ENCODE data around the gene MAGI2.

The MAGI2 gene

DNA sequence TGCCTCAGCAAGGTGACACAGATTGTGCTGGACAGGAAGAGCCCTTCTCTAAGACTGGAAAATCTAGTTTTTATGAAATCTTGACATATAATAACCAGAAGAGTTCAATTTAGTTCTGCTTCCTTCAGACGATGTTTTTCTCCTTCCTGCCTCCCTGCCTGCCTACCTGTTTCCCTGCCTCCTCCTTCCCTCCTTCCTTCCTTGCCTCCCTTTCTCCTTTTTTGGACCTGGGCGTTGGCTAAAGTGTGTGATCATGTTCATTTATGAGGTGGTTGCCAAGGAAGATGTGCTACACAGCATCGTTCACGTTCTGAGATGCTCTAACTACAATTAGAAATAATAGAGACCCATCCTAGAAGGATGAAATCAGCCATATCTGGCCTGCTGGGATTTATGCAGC lies 1430.3 kb downstream of the MAGI2 start:
- no peak overlapping the region for H3K9ac ChIP-seq (ENCODE audit: low read length in 5 of 5)
- H3K4me3 ChIP-seq (ENCODE audit: low read depth in 1 of 5, low read length in 5 of 5), result no peak overlapping the region
- no peak overlapping the region for H3K27ac ChIP-seq (ENCODE audit: low read depth, low read length)
- H3K27me3 ChIP-seq (ENCODE audit: control insufficient read depth in 5 of 5, insufficient read depth in 4 of 5, low read length in 5 of 5), result no peaks in the 10 kb centered on the region
- no peaks in the 10 kb centered on the region for H3K36me3 ChIP-seq (ENCODE audit: control insufficient read depth in 5 of 5, insufficient read depth in 5 of 5, low read length in 5 of 5)
- no peaks in the 10 kb centered on the region for H3K9me3 ChIP-seq (ENCODE audit: control insufficient read depth in 5 of 5, low read length in 5 of 5)
- H3K4me1 ChIP-seq (ENCODE audit: control insufficient read depth in 5 of 5, insufficient read depth in 5 of 5, low read length in 5 of 5), result peaks cover 3 to 21% (median 17%) of the 10 kb centered on the region in 5 donors

DNA sequence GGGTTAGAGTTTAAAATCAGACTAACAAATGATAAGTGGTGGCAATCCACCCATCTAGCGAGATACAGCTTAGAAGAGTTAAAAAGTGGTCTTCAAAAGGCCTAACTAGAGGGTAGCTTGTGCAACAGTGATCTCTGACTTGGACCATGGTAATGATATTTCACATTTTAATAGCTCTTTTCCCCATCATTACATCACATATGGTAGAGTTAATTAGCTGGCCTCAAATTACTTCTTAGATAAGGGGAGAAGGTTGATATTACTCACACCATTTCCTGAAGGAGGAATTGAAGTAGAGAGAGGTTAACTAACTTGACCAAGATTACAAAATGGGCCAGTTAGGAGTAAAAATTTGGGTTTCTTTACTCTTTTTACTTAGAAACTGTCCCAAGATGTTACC lies 1431.3 kb downstream of the MAGI2 start:
- Histone ChIP-seq H3K4me1 (ENCODE audit: control insufficient read depth in 5 of 5, insufficient read depth in 5 of 5, low read length in 5 of 5) (peaks cover 3 to 29% (median 24%) of the 10 kb centered on the region in 5 donors), H3K36me3 (ENCODE audit: control insufficient read depth in 5 of 5, insufficient read depth in 5 of 5, low read length in 5 of 5) (no peaks in the 10 kb centered on the region), H3K27me3 (ENCODE audit: control insufficient read depth in 5 of 5, insufficient read depth in 4 of 5, low read length in 5 of 5) (no peaks in the 10 kb centered on the region)

DNA sequence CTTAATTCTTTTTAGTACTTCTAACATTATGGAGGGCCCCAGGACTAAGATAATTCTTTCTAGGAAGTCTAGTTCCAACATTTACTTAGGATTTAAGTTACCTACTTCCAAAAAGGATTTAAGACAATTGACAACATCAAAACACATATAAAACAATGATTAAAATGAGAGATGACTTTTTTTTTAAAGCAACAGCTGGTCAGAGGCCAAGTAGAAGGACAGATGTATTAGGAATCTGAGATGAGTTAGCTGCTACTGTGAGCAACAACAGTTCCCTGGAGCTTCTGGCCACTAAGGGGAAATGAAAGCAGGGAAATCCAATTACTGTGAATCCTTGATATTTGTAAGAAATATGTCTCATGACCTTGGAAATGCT lies 1432.6 kb downstream of the MAGI2 start:
- H3K4me3 ChIP-seq (ENCODE audit: low read depth in 1 of 5, low read length in 5 of 5), result no peak overlapping the region
- peak overlapping the region in 1 of 5 donors; percentile 29 for H3K9ac ChIP-seq (ENCODE audit: low read length in 5 of 5)
- H3K27me3 ChIP-seq (ENCODE audit: control insufficient read depth in 5 of 5, insufficient read depth in 4 of 5, low read length in 5 of 5), result no peaks in the 10 kb centered on the region
- H3K27ac ChIP-seq (ENCODE audit: low read depth, low read length), result peak overlapping the region; percentile 94
- no peaks in the 10 kb centered on the region for H3K9me3 ChIP-seq (ENCODE audit: control insufficient read depth in 5 of 5, low read length in 5 of 5)
- no peaks in the 10 kb centered on the region for H3K36me3 ChIP-seq (ENCODE audit: control insufficient read depth in 5 of 5, insufficient read depth in 5 of 5, low read length in 5 of 5)
- peaks cover 3 to 30% (median 25%) of the 10 kb centered on the region in 5 donors for H3K4me1 ChIP-seq (ENCODE audit: control insufficient read depth in 5 of 5, insufficient read depth in 5 of 5, low read length in 5 of 5)

More for the DNA sequence above, 1431.3 kb downstream of the MAGI2 start:
- no peak overlapping the region for H3K9ac ChIP-seq (ENCODE audit: low read length in 5 of 5)
- no peak overlapping the region for H3K4me3 ChIP-seq (ENCODE audit: low read depth in 1 of 5, low read length in 5 of 5)
- H3K9me3 ChIP-seq (ENCODE audit: control insufficient read depth in 5 of 5, low read length in 5 of 5), result no peaks in the 10 kb centered on the region
- H3K27ac ChIP-seq (ENCODE audit: low read depth, low read length), result no peak overlapping the region

DNA sequence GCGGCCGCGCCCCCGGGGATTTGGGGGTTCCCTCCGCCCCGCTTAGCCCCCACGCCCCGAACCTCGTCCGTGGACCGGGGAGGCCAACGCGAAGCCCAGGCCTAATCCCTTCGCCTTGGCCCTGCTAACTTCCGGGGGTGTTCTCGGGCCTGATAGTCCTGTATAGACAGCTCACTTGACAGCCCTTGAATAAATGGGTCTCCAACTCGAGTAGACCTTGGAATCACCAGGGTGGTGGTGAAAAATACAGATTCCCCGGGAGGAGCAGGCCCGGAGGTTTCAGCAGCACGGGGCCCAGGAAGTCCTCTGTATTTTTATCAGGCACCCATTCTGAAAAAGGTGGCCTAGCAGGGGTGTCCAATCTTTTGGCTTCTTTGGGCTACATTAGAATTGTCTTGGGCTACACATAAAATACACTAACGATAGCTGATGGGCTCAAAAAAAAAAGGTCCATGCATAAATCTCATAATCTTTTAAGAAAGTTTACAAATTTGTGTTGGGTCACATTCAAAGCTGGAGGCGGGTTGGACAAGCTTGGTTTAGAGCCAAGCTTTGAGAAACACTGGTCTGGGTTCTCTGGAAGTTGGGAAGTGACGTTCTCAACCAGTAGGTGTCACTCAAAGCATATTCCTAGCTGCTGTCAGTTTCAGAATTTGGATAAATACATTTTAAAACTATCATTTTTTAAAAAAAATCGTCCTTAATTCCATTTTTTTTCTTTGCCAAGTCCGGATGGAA lies 1433.2 kb downstream of the MAGI2 start:
- H3K27me3 ChIP-seq (ENCODE audit: control insufficient read depth in 5 of 5, insufficient read depth in 4 of 5, low read length in 5 of 5), result no peaks in the 10 kb centered on the region
- H3K36me3 ChIP-seq (ENCODE audit: control insufficient read depth in 5 of 5, insufficient read depth in 5 of 5, low read length in 5 of 5), result no peaks in the 10 kb centered on the region
- peaks cover 3 to 30% (median 25%) of the 10 kb centered on the region in 5 donors for H3K4me1 ChIP-seq (ENCODE audit: control insufficient read depth in 5 of 5, insufficient read depth in 5 of 5, low read length in 5 of 5)
- H3K9ac ChIP-seq (ENCODE audit: low read length in 5 of 5), result peak overlapping the region in 4 of 5 donors; percentile 45 to 83 (median 48)
- peak overlapping the region; percentile 94 for H3K27ac ChIP-seq (ENCODE audit: low read depth, low read length)
- H3K9me3 ChIP-seq (ENCODE audit: control insufficient read depth in 5 of 5, low read length in 5 of 5), result no peaks in the 10 kb centered on the region
- H3K4me3 ChIP-seq (ENCODE audit: low read depth in 1 of 5, low read length in 5 of 5), result peak overlapping the region; percentile 46 to 73 (median 62)

DNA sequence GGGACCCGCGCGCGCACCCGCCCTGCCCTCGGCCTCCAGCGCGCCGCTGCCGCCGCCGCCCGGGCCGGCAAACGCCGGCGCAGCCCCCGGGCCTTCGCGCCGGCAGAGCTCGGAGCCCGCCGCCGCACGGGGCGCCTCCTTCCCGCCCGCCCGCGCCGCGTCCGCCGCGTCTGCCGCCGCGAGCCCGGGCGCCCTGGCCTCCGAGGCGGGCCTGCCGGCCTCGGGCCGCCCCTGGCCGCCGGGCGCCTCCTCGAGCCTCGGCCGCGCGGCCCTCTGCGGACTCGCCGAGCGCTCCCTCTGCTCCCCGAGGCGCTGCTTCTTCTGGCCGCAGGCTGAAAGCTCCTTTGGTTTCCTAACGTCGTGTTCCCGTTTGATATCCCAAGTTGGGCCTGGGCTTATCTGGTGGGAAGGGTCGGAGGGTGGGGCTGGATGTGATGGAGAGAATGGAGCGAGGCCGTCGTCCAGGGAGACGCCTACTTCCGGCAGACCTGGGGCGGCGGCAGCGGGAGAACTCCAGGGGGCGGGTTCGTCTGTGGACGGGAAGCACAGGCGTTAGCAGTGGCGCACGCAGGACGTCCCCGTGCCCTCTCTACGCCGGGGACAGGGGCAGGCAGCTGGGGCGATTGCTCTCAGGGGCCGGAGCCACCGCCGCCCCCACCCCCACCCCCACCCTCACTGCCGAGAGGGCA lies 1433.9 kb downstream of the MAGI2 start:
- Histone ChIP-seq H3K4me1 (ENCODE audit: control insufficient read depth in 5 of 5, insufficient read depth in 5 of 5, low read length in 5 of 5) (peaks cover 3 to 30% (median 25%) of the 10 kb centered on the region in 5 donors), H3K9ac (ENCODE audit: low read length in 5 of 5) (peak overlapping the region in 2 of 5 donors; percentile 59 to 65), H3K27ac (ENCODE audit: low read depth, low read length) (peak overlapping the region; percentile 94), H3K27me3 (ENCODE audit: control insufficient read depth in 5 of 5, insufficient read depth in 4 of 5, low read length in 5 of 5) (no peaks in the 10 kb centered on the region), H3K36me3 (ENCODE audit: control insufficient read depth in 5 of 5, insufficient read depth in 5 of 5, low read length in 5 of 5) (no peaks in the 10 kb centered on the region), H3K4me3 (ENCODE audit: low read depth in 1 of 5, low read length in 5 of 5) (peak overlapping the region; percentile 44 to 74 (median 66)), H3K9me3 (ENCODE audit: control insufficient read depth in 5 of 5, low read length in 5 of 5) (no peaks in the 10 kb centered on the region)

DNA sequence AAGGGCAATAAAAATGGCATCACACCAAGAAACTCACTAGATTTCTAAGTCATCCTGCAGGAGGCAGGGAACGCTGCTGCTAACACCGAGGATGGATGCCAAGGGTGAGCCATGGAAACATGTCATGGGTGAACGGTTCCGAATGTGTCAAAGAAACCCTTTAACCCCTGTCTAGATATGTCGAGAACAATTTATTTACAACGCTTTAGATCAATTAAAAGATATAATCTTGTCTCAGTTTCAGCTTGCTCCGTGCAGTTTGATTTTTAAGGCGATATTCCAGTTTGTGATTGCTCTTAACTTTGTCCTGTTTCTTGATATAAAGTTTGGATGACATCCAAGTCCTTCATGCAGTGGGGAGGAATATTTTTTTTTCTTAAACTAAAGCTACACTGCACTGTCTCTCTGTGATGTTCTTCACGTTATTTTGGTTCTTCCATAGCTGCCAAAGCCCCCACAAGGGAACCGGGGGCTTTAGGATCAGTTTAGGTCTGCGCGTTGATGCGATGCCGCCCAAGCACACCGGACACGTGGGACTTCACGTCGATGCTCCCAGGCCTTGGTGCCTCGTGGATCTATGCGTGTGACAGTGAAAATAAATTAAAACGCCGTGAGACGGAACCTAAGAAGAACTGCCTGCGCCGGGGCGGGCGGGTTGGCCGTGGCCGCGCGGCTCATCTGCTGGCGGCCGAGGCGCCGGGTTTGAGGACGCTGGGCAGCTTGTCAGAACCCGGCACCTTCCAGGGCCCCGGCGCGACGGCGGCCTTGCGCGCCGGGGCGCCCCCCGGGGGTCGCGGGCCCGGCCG lies 1434.6 kb downstream of the MAGI2 start:
- H3K4me1 ChIP-seq (ENCODE audit: control insufficient read depth in 5 of 5, insufficient read depth in 5 of 5, low read length in 5 of 5), result peaks cover 3 to 30% (median 25%) of the 10 kb centered on the region in 5 donors
- H3K36me3 ChIP-seq (ENCODE audit: control insufficient read depth in 5 of 5, insufficient read depth in 5 of 5, low read length in 5 of 5), result no peaks in the 10 kb centered on the region
- no peaks in the 10 kb centered on the region for H3K9me3 ChIP-seq (ENCODE audit: control insufficient read depth in 5 of 5, low read length in 5 of 5)
- peak overlapping the region; percentile 90 for H3K27ac ChIP-seq (ENCODE audit: low read depth, low read length)
- H3K27me3 ChIP-seq (ENCODE audit: control insufficient read depth in 5 of 5, insufficient read depth in 4 of 5, low read length in 5 of 5), result no peaks in the 10 kb centered on the region
- H3K4me3 ChIP-seq (ENCODE audit: low read depth in 1 of 5, low read length in 5 of 5), result peak overlapping the region; percentile 59 to 77 (median 61)
- H3K9ac ChIP-seq (ENCODE audit: low read length in 5 of 5), result peak overlapping the region; percentile 53 to 81 (median 66)

DNA sequence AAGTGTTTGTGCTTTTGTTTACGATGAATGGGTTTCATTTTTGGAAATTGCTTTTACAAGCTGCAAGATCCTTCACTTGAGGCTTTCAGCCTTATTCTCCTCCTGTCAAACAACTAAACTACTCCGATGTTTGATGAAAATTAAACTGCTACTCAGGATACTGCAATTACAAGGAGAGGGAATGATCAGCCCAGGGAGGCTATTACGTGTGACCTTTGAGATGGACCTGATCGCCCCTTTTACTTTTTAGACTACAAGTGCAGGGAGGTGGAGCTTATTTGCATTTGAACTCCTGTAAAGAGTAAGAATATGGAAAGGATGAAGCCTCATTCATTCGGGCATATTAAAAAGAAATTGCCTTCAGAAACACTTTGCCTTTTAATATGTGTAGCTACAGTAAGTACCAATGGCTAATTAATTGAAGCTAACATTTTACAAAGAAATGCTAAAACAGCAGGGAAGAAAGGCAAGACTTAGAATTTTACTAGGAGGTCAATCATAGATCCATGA lies 1435.8 kb downstream of the MAGI2 start:
- no peaks in the 10 kb centered on the region for H3K27me3 ChIP-seq (ENCODE audit: control insufficient read depth in 5 of 5, insufficient read depth in 4 of 5, low read length in 5 of 5)
- H3K4me3 ChIP-seq (ENCODE audit: low read depth in 1 of 5, low read length in 5 of 5), result no peak overlapping the region
- peaks cover 3 to 30% (median 25%) of the 10 kb centered on the region in 5 donors for H3K4me1 ChIP-seq (ENCODE audit: control insufficient read depth in 5 of 5, insufficient read depth in 5 of 5, low read length in 5 of 5)
- H3K9me3 ChIP-seq (ENCODE audit: control insufficient read depth in 5 of 5, low read length in 5 of 5), result no peaks in the 10 kb centered on the region
- H3K36me3 ChIP-seq (ENCODE audit: control insufficient read depth in 5 of 5, insufficient read depth in 5 of 5, low read length in 5 of 5), result no peaks in the 10 kb centered on the region
- no peak overlapping the region for H3K9ac ChIP-seq (ENCODE audit: low read length in 5 of 5)
- no peak overlapping the region for H3K27ac ChIP-seq (ENCODE audit: low read depth, low read length)

DNA sequence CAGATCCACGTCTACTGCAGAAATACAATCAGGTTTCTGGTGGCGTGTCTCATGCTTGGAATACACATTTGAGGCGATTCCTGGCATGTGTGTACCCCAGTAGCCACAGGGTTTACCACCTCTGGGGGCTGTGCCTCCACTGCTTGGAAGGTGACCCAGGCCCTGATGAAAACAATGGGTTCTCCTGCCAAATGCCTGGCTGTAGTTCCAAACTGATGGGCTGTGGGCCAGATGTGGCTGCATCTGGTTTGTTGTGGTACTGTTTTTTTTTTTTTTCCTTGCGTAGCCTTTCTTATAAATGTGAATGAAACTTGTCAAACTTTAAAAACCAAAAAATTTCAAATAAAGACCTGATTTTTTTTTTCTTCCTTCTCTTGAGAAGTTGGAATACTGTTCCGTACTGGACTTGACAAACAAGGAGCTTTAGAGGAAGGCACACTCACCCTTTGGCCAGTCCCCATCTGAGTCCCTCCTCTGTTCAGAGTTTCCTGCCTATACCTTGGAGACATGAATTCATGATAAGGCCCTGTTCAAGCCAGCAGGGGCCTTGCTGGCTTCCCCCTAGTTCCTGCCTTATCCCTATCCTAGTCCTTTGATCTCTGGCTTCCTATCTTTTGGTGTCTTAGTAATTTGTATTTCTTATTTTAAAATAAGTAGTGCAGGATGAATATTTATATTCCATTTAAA lies 1437.8 kb downstream of the MAGI2 start:
- H3K4me1 ChIP-seq (ENCODE audit: control insufficient read depth in 5 of 5, insufficient read depth in 5 of 5, low read length in 5 of 5), result peaks cover 3 to 28% (median 25%) of the 10 kb centered on the region in 5 donors
- H3K9me3 ChIP-seq (ENCODE audit: control insufficient read depth in 5 of 5, low read length in 5 of 5), result no peaks in the 10 kb centered on the region
- no peak overlapping the region for H3K4me3 ChIP-seq (ENCODE audit: low read depth in 1 of 5, low read length in 5 of 5)
- no peaks in the 10 kb centered on the region for H3K27me3 ChIP-seq (ENCODE audit: control insufficient read depth in 5 of 5, insufficient read depth in 4 of 5, low read length in 5 of 5)
- H3K9ac ChIP-seq (ENCODE audit: low read length in 5 of 5), result no peak overlapping the region
- H3K36me3 ChIP-seq (ENCODE audit: control insufficient read depth in 5 of 5, insufficient read depth in 5 of 5, low read length in 5 of 5), result no peaks in the 10 kb centered on the region
- H3K27ac ChIP-seq (ENCODE audit: low read depth, low read length), result no peak overlapping the region

DNA sequence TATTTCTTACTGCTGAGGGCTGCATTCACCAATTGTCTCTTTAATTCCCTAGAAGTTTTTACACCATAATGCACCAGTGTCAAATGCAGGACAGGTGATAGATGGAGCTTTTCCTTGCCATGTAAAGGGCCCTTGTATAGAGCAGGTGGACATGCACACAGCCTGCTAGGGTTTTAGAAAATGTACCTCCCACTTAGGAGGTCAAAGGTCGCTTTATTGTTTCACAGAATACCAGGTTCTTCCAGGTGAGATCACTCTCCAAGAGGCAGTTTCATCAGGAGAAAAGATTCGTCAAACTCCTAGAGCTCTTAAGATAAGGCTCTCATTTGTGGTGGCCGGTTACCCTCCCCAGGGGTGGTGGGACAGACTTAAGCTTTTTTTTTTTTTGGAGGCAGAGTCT lies 1439.1 kb downstream of the MAGI2 start:
- Histone ChIP-seq H3K27ac (ENCODE audit: low read depth, low read length) (no peak overlapping the region), H3K9me3 (ENCODE audit: control insufficient read depth in 5 of 5, low read length in 5 of 5) (no peaks in the 10 kb centered on the region), H3K9ac (ENCODE audit: low read length in 5 of 5) (no peak overlapping the region), H3K27me3 (ENCODE audit: control insufficient read depth in 5 of 5, insufficient read depth in 4 of 5, low read length in 5 of 5) (no peaks in the 10 kb centered on the region), H3K4me3 (ENCODE audit: low read depth in 1 of 5, low read length in 5 of 5) (no peak overlapping the region), H3K4me1 (ENCODE audit: control insufficient read depth in 5 of 5, insufficient read depth in 5 of 5, low read length in 5 of 5) (peaks cover 3 to 23% (median 17%) of the 10 kb centered on the region in 5 donors), H3K36me3 (ENCODE audit: control insufficient read depth in 5 of 5, insufficient read depth in 5 of 5, low read length in 5 of 5) (no peaks in the 10 kb centered on the region)

Data from subcutaneous abdominal adipose tissue (tissue), 5 donors.